Hematopoietic multipotent progenitor cell treated with erythropoietin and hydrocortisone succinate and interleukin-3 and kit ligand, for 4 days (in vitro differentiated cells): ENCODE results near the gene TBC1D13.
"Not testable (repeated sequence)": the region's sequence is repeated elsewhere in the genome, so short reads cannot be mapped to it uniquely, and the experiment has no call there.

ENCODE experiments used
- DNase-seq: peaks from one replicate; pipeline ENCODE4 v3.0.0-alpha.2; 2015

Gene TBC1D13

GRCh38 chr9:128847803-128848202 lies 60.8 kb downstream of the TBC1D13 start:
- DNase-seq, result no peak

GRCh38 chr9:128851024-128851423 lies 64.0 kb downstream of the TBC1D13 start:
- DNase-seq, result not testable (repeated sequence)

DNA sequence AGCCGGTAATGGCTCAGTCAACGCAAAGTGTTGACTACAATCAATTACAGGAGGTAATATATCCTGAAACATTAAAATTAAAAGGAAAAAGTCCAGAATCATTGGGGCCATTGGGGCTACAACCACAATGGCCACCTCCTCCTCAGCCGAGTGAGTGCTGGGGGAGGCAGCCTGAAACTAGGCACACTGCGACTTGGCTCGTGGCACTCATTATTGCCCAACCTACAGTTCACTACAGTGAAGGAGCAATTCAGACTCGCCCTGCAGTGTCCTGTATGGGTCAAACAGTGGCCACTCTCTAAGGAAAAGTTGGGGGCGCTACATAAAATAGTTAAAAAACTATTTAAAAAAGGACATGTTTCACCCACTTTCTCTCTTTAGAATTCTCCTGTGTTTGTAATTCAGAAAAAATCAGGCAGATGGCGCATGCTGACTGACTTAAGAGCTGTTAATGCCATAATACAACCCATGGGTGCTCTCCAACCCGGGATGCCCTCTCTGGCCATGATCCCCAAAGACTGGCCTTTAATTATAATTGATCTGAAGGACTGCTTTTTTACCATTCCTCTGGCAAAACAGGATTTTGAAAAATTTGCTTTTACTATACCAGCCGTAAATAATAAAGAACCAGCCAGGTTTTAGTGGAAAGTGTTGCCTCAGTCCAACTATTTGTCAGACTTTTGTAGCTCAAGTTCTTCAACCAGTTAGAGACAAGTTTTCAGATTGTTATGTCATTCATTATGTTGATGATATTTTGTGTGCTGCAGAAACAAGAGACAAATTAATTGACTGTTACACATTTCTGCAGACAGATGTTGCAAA lies 64.9 kb downstream of the TBC1D13 start:
- peak; percentile 79 for DNase-seq

- not testable (repeated sequence) for DNase-seq
Measured at GRCh38 chr9:128852646-128853045, 65.6 kb downstream of the TBC1D13 start.

DNA sequence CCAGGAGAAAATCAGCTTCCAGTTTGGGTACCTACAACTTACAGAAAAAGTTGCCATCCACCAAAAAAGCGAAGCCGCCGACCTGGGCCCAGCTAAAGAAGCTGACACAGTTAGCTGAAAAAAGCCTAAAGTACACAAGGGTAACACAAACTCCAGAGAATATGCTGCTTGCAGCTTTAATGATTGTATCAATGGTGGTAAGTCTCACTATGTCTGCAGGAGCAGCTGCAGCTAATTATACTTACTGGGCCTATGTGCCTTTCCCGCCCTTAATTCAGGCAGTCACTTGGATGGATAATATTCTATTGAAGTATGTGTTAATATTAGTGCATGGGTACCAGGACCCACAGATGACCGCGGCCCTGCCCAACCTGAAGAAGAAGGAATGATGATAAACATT lies 67.4 kb downstream of the TBC1D13 start:
- DNase-seq, result not testable (repeated sequence)

DNA sequence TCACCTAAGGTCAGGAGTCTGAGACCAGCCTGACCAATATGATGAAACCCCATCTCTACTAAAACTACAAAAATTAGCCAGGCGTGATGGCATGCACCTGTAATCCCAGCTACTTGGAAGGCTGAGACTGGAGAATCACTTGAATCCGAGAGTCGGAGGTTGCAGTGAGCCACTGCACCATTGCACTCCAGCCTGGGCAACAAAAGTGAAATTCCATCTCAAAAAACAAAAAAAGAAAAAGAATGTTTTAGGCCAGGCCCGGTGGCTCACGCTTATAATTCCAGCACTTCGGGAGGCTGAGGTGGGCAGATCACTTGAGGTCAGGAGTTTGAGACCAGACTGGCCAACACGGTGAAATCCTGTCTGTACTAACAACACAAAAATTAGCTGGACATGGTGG lies 71.4 kb downstream of the TBC1D13 start:
- DNase-seq, result not testable (repeated sequence)
